ENCODE results near the gene ARHGAP30.
"Not testable (repeated sequence)": the region's sequence is repeated elsewhere in the genome, so short reads cannot be mapped to it uniquely, and the experiment has no call there.

Gene ARHGAP30

GRCh38 chr1:161021165-161021969, 48.3 kb downstream of the ARHGAP30 start:
- Histone ChIP-seq H3K9me3 (replicated peaks in 1 of 11) (no peaks in the 10 kb centered on the region), H3K4me2 (peak overlapping the region; percentile 81 to 99 (median 94)), H3K36me3 (0 out of 22 replicates have a peak, but pooled peaks cover 0 to 8% (median 0%) of the 10 kb centered on the region in 11 experiments), H3K4me3 (peak overlapping the region; percentile 66 to 92 (median 76)), H3K9ac (peak overlapping the region; percentile 73 to 85 (median 83)), H3K27me3 (no peaks in the 10 kb centered on the region), H3K27ac (peak overlapping the region; percentile 64 to 99 (median 80); a peak in 21 of 22 replicates), H4K20me1 (no peaks in the 10 kb centered on the region; a peak in 1 of 22 replicates), H3K4me1 (peaks cover 44 to 64% (median 55%) of the 10 kb centered on the region in 10 experiments)
- no peak for TF ChIP-seq Cebpa-rat (IDR thresholded peaks at IDR 0.05)

DNA sequence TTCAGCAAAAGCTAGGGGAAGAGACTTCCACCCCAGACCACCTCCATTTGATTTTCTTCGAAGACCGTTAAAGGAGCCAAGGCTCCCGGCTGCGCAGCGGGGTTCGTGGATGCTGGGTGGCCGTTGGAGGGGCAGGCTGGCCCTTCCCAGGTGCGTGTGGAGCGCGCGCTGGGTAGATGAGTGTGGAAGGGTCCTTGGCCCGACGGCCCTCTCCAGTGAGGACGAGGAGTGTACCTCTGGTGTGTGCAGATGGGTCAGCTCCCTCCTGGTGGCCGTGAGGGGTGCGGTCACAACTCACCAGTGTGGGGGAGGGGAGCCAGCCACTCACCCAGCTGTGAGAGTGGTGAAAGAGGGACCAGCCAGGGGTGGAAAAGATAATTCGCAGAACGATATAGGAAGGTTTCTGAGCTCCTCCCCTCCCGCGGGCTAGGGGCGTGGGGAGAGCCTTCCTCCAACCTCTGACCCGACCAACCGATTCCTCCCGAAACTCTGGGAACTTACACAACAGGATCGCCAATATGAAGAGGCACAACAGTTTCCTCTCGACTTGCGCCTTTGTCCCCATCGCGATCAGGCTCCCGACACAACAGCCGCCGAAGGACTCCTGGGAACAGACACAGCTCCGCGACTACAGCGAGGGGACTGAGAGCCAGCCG, 49.1 kb downstream of the ARHGAP30 start, which contains the start of gene F11R:
Gene F11R, minus strand, starts transcription at position 644 of the 656 bp plus-strand sequence. Its CDS starts 79 bp downstream, at position 565.
- Histone ChIP-seq H4K20me1 (no peaks in the 10 kb centered on the region; a peak in 1 of 22 replicates), H3K27ac (peak within 1 kb of the TSS; percentile 64 to 99 (median 80); a peak in 21 of 22 replicates), H3K4me3 (peak within 1 kb of the TSS; percentile 66 to 92 (median 76)), H3K4me1 (peaks cover 44 to 70% (median 60%) of the 10 kb centered on the region in 10 experiments), H3K27me3 (no peaks in the 10 kb centered on the region), H3K9me3 (replicated peaks in 1 of 11) (no peaks in the 10 kb centered on the region), H3K4me2 (peak within 1 kb of the TSS; percentile 81 to 99 (median 94)), H3K36me3 (0 out of 22 replicates have a peak, but pooled peaks cover 0 to 8% (median 0%) of the 10 kb centered on the region in 11 experiments), H3K9ac (peak within 1 kb of the TSS; percentile 73 to 85 (median 83))
- TF ChIP-seq Cebpa-rat (IDR thresholded peaks at IDR 0.05) = no peak

DNA sequence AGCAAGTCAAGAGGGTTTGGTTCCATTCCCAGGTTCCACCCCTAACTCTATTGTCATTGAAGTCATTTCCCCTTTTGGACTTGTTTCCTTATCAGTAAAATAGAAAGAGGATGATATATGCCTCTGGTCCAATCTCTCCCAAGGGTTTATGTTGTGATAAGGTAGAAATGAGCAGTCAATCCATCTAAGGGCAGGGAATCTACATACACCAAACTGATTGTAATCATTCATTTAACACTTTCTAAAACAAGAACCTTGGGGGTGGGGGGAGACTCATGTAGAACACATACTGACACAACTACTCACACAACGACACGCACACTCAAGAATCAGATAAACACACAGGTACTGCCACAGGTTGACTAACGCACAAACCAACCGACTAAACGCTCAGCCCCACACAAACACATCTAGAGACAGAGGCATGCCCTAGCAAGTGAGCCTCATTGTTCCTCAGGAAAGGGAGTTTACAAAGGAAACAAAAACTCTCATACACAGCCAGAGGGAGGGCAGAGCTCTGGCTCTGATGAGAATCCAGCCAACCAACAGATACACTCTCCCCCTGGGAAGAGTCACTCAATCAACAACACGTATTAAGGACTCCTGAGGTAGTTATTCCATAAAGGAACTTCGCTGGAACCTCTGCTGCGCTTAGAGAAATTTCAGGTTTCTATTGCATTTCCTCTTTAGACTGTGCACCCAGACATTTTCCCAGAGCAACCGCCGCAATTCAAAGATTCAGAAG, 49.8 kb downstream of the ARHGAP30 start:
- peak overlapping the region; percentile 64 to 99 (median 80); a peak in 21 of 22 replicates for H3K27ac ChIP-seq
- H3K4me3 ChIP-seq = peak overlapping the region; percentile 66 to 92 (median 76)

DNA sequence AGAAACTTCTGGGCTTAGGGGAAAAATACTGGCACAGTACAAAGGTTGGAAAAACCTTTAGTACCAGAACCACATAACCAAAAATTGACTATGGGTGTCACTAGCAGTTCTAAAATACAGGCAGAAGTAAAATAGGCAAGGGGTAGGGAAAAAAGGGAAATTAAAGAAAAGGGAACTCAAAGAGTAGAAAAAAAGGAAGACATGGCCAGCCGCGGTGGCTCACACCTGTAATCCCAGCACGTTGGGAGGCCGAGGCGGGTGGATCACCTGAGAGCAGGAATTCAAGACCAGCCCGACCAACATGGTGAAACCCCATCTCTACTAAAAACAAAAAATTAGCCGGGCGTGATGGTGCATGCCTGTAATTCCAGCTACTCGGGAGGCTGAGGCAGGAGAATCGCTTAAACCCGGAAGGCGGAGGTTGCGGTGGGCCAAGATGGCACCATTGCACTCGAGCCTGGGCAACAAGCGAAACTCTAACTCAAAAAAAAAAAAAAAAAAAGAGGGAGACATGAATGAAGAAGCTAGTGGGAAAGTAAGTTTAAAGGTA, 50.5 kb downstream of the ARHGAP30 start:
- Histone ChIP-seq H3K27ac (peak overlapping the region; percentile 21 to 99 (median 80); a peak in 18 of 22 replicates), H3K4me3 (peak overlapping the region; percentile 66 to 92 (median 76); a peak in 16 of 20 replicates), H3K4me1 (peaks cover 49 to 85% (median 72%) of the 10 kb centered on the region in 10 experiments), H3K4me2 (peak overlapping the region; percentile 81 to 99 (median 94)), H3K9ac (peak overlapping the region in 6 of 11 experiments; percentile 15 to 85 (median 68); a peak in 9 of 22 replicates)
- H4K20me1 ChIP-seq; H3K9me3 ChIP-seq (replicated peaks in 1 of 11); H3K27me3 ChIP-seq; H3K36me3 ChIP-seq: not testable (repeated sequence)

More for the DNA sequence above, 49.8 kb downstream of the ARHGAP30 start:
- peak overlapping the region; percentile 73 to 85 (median 83) for H3K9ac ChIP-seq
- peak overlapping the region; percentile 81 to 99 (median 94) for H3K4me2 ChIP-seq
- H3K9me3 ChIP-seq (replicated peaks in 1 of 11) = no peaks in the 10 kb centered on the region
- 0 out of 22 replicates have a peak, but pooled peaks cover 0 to 8% (median 0%) of the 10 kb centered on the region in 11 experiments for H3K36me3 ChIP-seq
- H3K4me1 ChIP-seq = peaks cover 44 to 78% (median 65%) of the 10 kb centered on the region in 10 experiments
- no peaks in the 10 kb centered on the region; a peak in 1 of 22 replicates for H4K20me1 ChIP-seq
- TF ChIP-seq Cebpa-rat (IDR thresholded peaks at IDR 0.05) = no peak
- H3K27me3 ChIP-seq = no peaks in the 10 kb centered on the region

DNA sequence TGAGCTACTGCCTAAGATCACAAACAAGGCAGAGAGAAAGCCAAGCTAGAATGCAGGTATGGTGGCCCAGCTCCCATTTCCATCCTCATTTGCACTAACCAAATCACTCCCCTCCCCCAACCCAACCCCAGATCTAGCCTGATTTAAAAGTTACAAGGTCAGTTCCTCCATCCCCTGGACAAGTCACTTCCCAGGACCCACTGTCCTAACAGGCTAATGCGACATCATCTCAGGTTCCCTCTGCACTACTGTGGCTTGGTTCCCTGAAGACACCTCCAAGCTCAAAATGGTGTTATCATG, 51.1 kb downstream of the ARHGAP30 start:
- Histone ChIP-seq H3K9ac (peak overlapping the region in 5 of 11 experiments; percentile 6 to 58 (median 15); a peak in 5 of 22 replicates), H3K4me1 (peaks cover 52 to 83% (median 73%) of the 10 kb centered on the region in 10 experiments), H3K9me3 (replicated peaks in 1 of 11) (no peaks in the 10 kb centered on the region), H3K4me3 (peak overlapping the region in 4 of 10 experiments; percentile 75 to 92 (median 86); a peak in 7 of 20 replicates), H4K20me1 (no peaks in the 10 kb centered on the region; a peak in 1 of 22 replicates), H3K27ac (peak overlapping the region; percentile 44 to 99 (median 68); a peak in 18 of 22 replicates), H3K36me3 (0 out of 22 replicates have a peak, but pooled peaks cover 0 to 8% (median 0%) of the 10 kb centered on the region in 11 experiments), H3K27me3 (no peaks in the 10 kb centered on the region), H3K4me2 (peak overlapping the region; percentile 81 to 99 (median 94); a peak in 21 of 22 replicates)
- TF ChIP-seq Cebpa-rat (IDR thresholded peaks at IDR 0.05) = no peak

GRCh38 chr1:161017756-161018630, 51.7 kb downstream of the ARHGAP30 start:
- Histone ChIP-seq H3K27ac (peak overlapping the region; percentile 44 to 99 (median 68)), H3K9ac (peak overlapping the region in 7 of 11 experiments; percentile 1 to 58 (median 13); a peak in 6 of 22 replicates), H3K27me3 (no peaks in the 10 kb centered on the region), H3K4me2 (peak overlapping the region; percentile 81 to 99 (median 94); a peak in 21 of 22 replicates), H4K20me1 (no peaks in the 10 kb centered on the region; a peak in 1 of 22 replicates), H3K4me1 (peaks cover 57 to 87% (median 78%) of the 10 kb centered on the region in 10 experiments), H3K4me3 (peak overlapping the region in 4 of 10 experiments; percentile 12 to 92 (median 82); a peak in 4 of 20 replicates), H3K36me3 (0 out of 22 replicates have a peak, but pooled peaks cover 0 to 8% (median 0%) of the 10 kb centered on the region in 11 experiments), H3K9me3 (replicated peaks in 1 of 11) (no peaks in the 10 kb centered on the region)
- TF ChIP-seq Cebpa-rat (IDR thresholded peaks at IDR 0.05) = no peak

GRCh38 chr1:161017181-161017580, 52.5 kb downstream of the ARHGAP30 start:
- peak overlapping the region in 10 of 11 experiments; percentile 23 to 99 (median 72); a peak in 14 of 22 replicates for H3K27ac ChIP-seq
- not testable (repeated sequence) for H3K36me3 ChIP-seq; H3K9me3 ChIP-seq (replicated peaks in 1 of 11); H4K20me1 ChIP-seq; H3K9ac ChIP-seq; H3K4me3 ChIP-seq; H3K27me3 ChIP-seq
- peaks cover 64 to 91% (median 84%) of the 10 kb centered on the region in 10 experiments for H3K4me1 ChIP-seq
- peak overlapping the region in 8 of 11 experiments; percentile 35 to 99 (median 94); a peak in 14 of 22 replicates for H3K4me2 ChIP-seq

GRCh38 chr1:161016683-161017082, 53.0 kb downstream of the ARHGAP30 start:
- Histone ChIP-seq H3K27ac (peak overlapping the region; percentile 91 to 99 (median 97); a peak in 21 of 22 replicates), H3K9ac (peak overlapping the region in 1 of 11 experiments; percentile 9; a peak in 2 of 22 replicates), H3K4me1 (peaks cover 64 to 91% (median 84%) of the 10 kb centered on the region in 10 experiments), H3K4me2 (peak overlapping the region in 7 of 11 experiments; percentile 24 to 95 (median 55); a peak in 13 of 22 replicates)
- H3K9me3 ChIP-seq (replicated peaks in 1 of 11); H3K27me3 ChIP-seq; H3K36me3 ChIP-seq; H4K20me1 ChIP-seq; H3K4me3 ChIP-seq: not testable (repeated sequence)
